ENCODE data around the gene DNAJC18.

GRCh38 chr5:139410121-139410992 is 29.0 kb downstream of the DNAJC18 start:
- TF ChIP-seq CTCF (IDR thresholded peaks at IDR 0.05) = no peak
- no peak for TF ChIP-seq POLR2A (IDR thresholded peaks at IDR 0.05)
